HL-60 (cell line): ENCODE measurements around the gene CITED1.

Experiments
- CTCF ChIP-seq: IDR thresholded peaks from one replicate; pipeline ENCODE4 v1.5.1; 2011; ENCODE audit warnings: low read length, control low read depth, inconsistent platforms; ENCODE audit not compliant: insufficient read depth
- REST ChIP-seq: IDR thresholded peaks from 2 replicates; pipeline ENCODE4 v1.6.1; 2012; ENCODE audit warnings: low read depth; ENCODE audit not compliant: insufficient replicate concordance

- TF ChIP-seq CTCF (no peak), REST (no peak)
Observed at GRCh38 chrX:72271091-72271788, 34.5 kb downstream of the CITED1 start.
